Bronchial smooth muscle cell (primary cell): ENCODE results near the gene ADAMTSL1. TPM values are rescaled to one million over a fixed set of nuclear protein-coding genes. Genes with fewer than 3 reads are reported as not detected.

Experiments
- total RNA-seq: library from RNA; depleted of rRNA; stranded (reverse); fragments of >200 nt; gene quantifications from 2 replicates; pipeline ENCODE4 v1.2.1, GENCODE V29; 2014

The ADAMTSL1 gene
- total RNA-seq, result 37.5 and 190 TPM in 2 replicates

GRCh38 chr9:18473652-18474279, at the start of gene ADAMTSL1:
Gene ADAMTSL1 (plus strand): TSS chr9:18474153. CDS start chr9:18474233, 80 bp downstream.

